K562 (cell line): ENCODE measurements around the gene ANAPC16. TPM values are rescaled to one million over a fixed set of nuclear protein-coding genes. Genes with fewer than 3 reads are reported as not detected.

Experiments
- AFF4 ChIP-seq: sonication (generic); formaldehyde crosslinking; IDR thresholded peaks from 2 replicates; pipeline ENCODE4 v1.8.0; 2023; ENCODE audit warnings: mild to moderate bottlenecking, missing genetic modification reagents
- ARID2 ChIP-seq: fragments of 450-650 bp; IDR thresholded peaks from 2 replicates; pipeline ENCODE4 v1.6.1; 2017; ENCODE audit warnings: antibody characterized with exemption, mild to moderate bottlenecking
- ATF1 ChIP-seq, 2 experiments: fragments of 450-650 bp in 1 of 2; IDR thresholded peaks; 2 replicates each; pipeline ENCODE4 v1.6.1; 2016; ENCODE audit warnings: missing compliant biosample characterization in 1 of 2, missing genetic modification characterization in 1 of 2
- CBFA2T2 ChIP-seq: fragments of 450-650 bp; conservative IDR thresholded peaks from 2 replicates; pipeline ENCODE4 v1.6.1; 2017; ENCODE audit warnings: mild to moderate bottlenecking
- CBX1 ChIP-seq: sonication (generic); IDR thresholded peaks from 2 replicates; pipeline ENCODE4 v1.6.1; 2016; ENCODE audit warnings: antibody characterized with exemption, low read depth, mild to moderate bottlenecking
- CEBPB ChIP-seq: fragments of 450-650 bp; IDR thresholded peaks from 2 replicates; pipeline ENCODE4 v1.6.1; 2016; ENCODE audit warnings: missing genetic modification characterization, missing compliant biosample characterization
- COPS2 ChIP-seq: fragments of 450-650 bp; conservative IDR thresholded peaks from 2 replicates; pipeline ENCODE4 v1.6.1; 2016; ENCODE audit warnings: mild to moderate bottlenecking, moderate library complexity
- ERF ChIP-seq: fragments of 450-650 bp; formaldehyde crosslinking; IDR thresholded peaks from 2 replicates; pipeline ENCODE4 v1.4.0; 2020; ENCODE audit warnings: mild to moderate bottlenecking, mixed read lengths
- ESRRB ChIP-seq: fragments of 250-450 bp; sonication (Bioruptor Pico); IDR thresholded peaks from 2 replicates; pipeline ENCODE4 v1.5.0; 2020; ENCODE audit warnings: mild to moderate bottlenecking, moderate library complexity, borderline replicate concordance
- FOSL1 ChIP-seq: fragments of 200-800 bp; sonication (Bioruptor generic); conservative IDR thresholded peaks from 2 replicates; pipeline ENCODE4 v1.6.1; 2016; ENCODE audit warnings: missing genetic modification characterization, missing compliant biosample characterization
- IFI16 ChIP-seq: fragments of 250-450 bp; sonication (Bioruptor Pico); IDR thresholded peaks from 2 replicates; pipeline ENCODE4 v2.1.2; 2022; ENCODE audit warnings: mild to moderate bottlenecking, inconsistent platforms
- POU5F1 ChIP-seq: fragments of 150-350 bp; IDR thresholded peaks from 2 replicates; pipeline ENCODE4 v1.6.1; 2014; ENCODE audit warnings: borderline replicate concordance, low read length, low read depth, mild to moderate bottlenecking; ENCODE audit not compliant: partially characterized antibody
- SMARCC2 ChIP-seq: fragments of 450-650 bp; IDR thresholded peaks from 2 replicates; pipeline ENCODE4 v1.6.1; 2017; ENCODE audit warnings: antibody characterized with exemption, moderate library complexity, mild to moderate bottlenecking, low read depth
- SOX6 ChIP-seq: fragments of 450-650 bp; IDR thresholded peaks from 2 replicates; pipeline ENCODE4 v1.6.1; 2014; ENCODE audit warnings: mild to moderate bottlenecking
- SRSF3 ChIP-seq: fragments of 200-400 bp; formaldehyde crosslinking; IDR thresholded peaks from 2 replicates; pipeline ENCODE4 v1.6.1; 2016; ENCODE audit warnings: mild to moderate bottlenecking, low read length, moderate library complexity; ENCODE audit not compliant: insufficient read depth
- TAF7 ChIP-seq: fragments of 450-650 bp; IDR thresholded peaks from 2 replicates; pipeline ENCODE4 v1.6.1; 2016; ENCODE audit warnings: missing genetic modification characterization, missing compliant biosample characterization
- TCFL5 ChIP-seq: fragments of 250-450 bp; sonication (Bioruptor Pico); conservative IDR thresholded peaks from 2 replicates; pipeline ENCODE4 v1.6.1; 2021; ENCODE audit warnings: mild to moderate bottlenecking, moderate library complexity, matching md5 sums
- ZBTB17 ChIP-seq: fragments of 450-650 bp; formaldehyde crosslinking; IDR thresholded peaks from 2 replicates; pipeline ENCODE4 v1.4.0; 2020; ENCODE audit warnings: mild to moderate bottlenecking
- ZBTB5 ChIP-seq: fragments of 450-650 bp; IDR thresholded peaks from 2 replicates; pipeline ENCODE4 v1.6.1; 2017; ENCODE audit warnings: antibody characterized with exemption
- ZNF224 ChIP-seq: sonication (generic); formaldehyde crosslinking; IDR thresholded peaks from 2 replicates; pipeline ENCODE4 v1.8.0; 2022; ENCODE audit warnings: mild to moderate bottlenecking, missing genetic modification reagents
- ZNF239 ChIP-seq: fragments of 250-450 bp; sonication (Bioruptor Pico); IDR thresholded peaks from 2 replicates; pipeline ENCODE4 v1.4.0; 2020; ENCODE audit warnings: mild to moderate bottlenecking
- ZNF436 ChIP-seq: fragments of 250-450, 450-650 bp; sonication (Bioruptor Pico); formaldehyde crosslinking; IDR thresholded peaks from 2 replicates; pipeline ENCODE4 v1.7.0; 2020; ENCODE audit warnings: mild to moderate bottlenecking
- ZNF586 ChIP-seq: fragments of 450-650 bp; formaldehyde crosslinking; conservative IDR thresholded peaks from 2 replicates; pipeline ENCODE4 v1.4.0; 2020; ENCODE audit warnings: mild to moderate bottlenecking, moderate library complexity
- ZNF655 ChIP-seq: fragments of 250-450 bp; sonication (Bioruptor Pico); IDR thresholded peaks from 2 replicates; pipeline ENCODE4 v1.5.0; 2021
- polyA plus RNA-seq, 8 experiments: library from polyadenylated mRNA; depleted of rRNA in 4 of 8; stranded (reverse) in 5 of 8; unstranded in 3 of 8; fragments of >200 nt; fragmentation: Nextera tagmentation in 2 of 8; fragmentation: Illumina TruSeq in 1 of 8; extraction: Ambion mirVana in 2 of 8; extraction: Trizol in 1 of 8; gene quantifications; 2 replicates each; pipeline versions ENCODE4 v1.2.1 to v1.2.3, GENCODE V29; 2011 to 2014; ENCODE audit warnings: inconsistent platforms in 1 of 8, missing spikeins in 1 of 8
- total RNA-seq, 7 experiments: library from RNA; depleted of rRNA in 6 of 7; stranded (reverse); fragments of >200 nt in 6 of 7; fragmentation: Illumina TruSeq in 2 of 7; extraction: Trizol in 2 of 7; gene quantifications; 2 replicates each; pipeline versions ENCODE4 v1.2.1 to v1.2.3, GENCODE V29; 2011 to 2021; ENCODE audit warnings: low replicate concordance in 1 of 7

ANAPC16 gene
- total and polyA plus RNA-seq, 9 of the 15 experiments (the other 6 are each of a cell fraction or from before 2014, with no cell fraction given): 42.6 to 208 (median 108) TPM

GRCh38 chr10:72274213-72274729 is 58.5 kb downstream of the ANAPC16 start (continued):
- TF ChIP-seq AFF4 (CRISPR knock-in tag) (peak; percentile 99), ZNF586 (CRISPR knock-in tag) (no peak), ATF1 (CRISPR knock-in tag; IDR thresholded peaks at IDR 0.05) (peak; percentile 5; the same call in 1 of the 2 replicates), ATF1 (tag; IDR thresholded peaks at IDR 0.05) (no peak), ZNF655 (CRISPR knock-in tag) (0 out of 2 replicates have a peak, but pooled peaks have one; percentile 1), TCFL5 (CRISPR knock-in tag) (no peak), TAF7 (tag) (no peak), SRSF3 (0 out of 2 replicates have a peak, but pooled peaks have one; percentile 47), ZNF224 (0 out of 2 replicates have a peak, but pooled peaks have one; percentile 17), IFI16 (CRISPR knock-in tag) (no peak), ZNF436 (CRISPR knock-in tag) (peak; percentile 61), FOSL1 (tag) (no peak; the same call in 1 of the 2 replicates), ERF (0 out of 2 replicates have a peak, but pooled peaks have one; percentile 7), CEBPB (tag) (no peak), SMARCC2 (peak; percentile 43; the same call in 1 of the 2 replicates), SOX6 (no peak), CBX1 (no peak), COPS2 (no peak), POU5F1 (no peak), CBFA2T2 (no peak), ZBTB5 (0 out of 2 replicates have a peak, but pooled peaks have one; percentile 33), ESRRB (no peak), ZBTB17 (CRISPR knock-in tag) (peak; percentile 4; the same call in 1 of the 2 replicates), ZNF239 (CRISPR knock-in tag) (no peak), ARID2 (peak; percentile 67; the same call in 1 of the 2 replicates)
